Endothelial cell of umbilical vein (primary cell): ENCODE measurements around the gene EIF2B1. TPM values are rescaled to one million over a fixed set of nuclear protein-coding genes. Genes with fewer than 3 reads are reported as not detected.
A peak's percentile ranks its signal among the peaks of the same experiment; 100 is the strongest.

ENCODE experiments used
- BruUV-seq: library from RNA; stranded (reverse); fragments of 400-500 nt; replicated peaks from 2 replicates; lab custom pipeline; 2021; lab: Mats Ljungman, UMichigan
- CTCF ChIA-PET: fragments of 300-600, 350-600 bp; sonication (Branson Sonifier 250); formaldehyde crosslinking; loops from one replicate; lab custom pipeline; 2021; ENCODE audit warnings: antibody characterized with exemption, inconsistent platforms; lab: Charles Lee
- POLR2A ChIA-PET: fragments of 300-600, 350-600 bp; sonication (Branson Sonifier 250); formaldehyde crosslinking; loops from one replicate; lab custom pipeline; 2021; ENCODE audit warnings: antibody characterized with exemption, inconsistent platforms; lab: Charles Lee
- DNase-seq: peaks from one replicate; pipeline ENCODE4 v3.0.0-alpha.2; 2011; ENCODE audit warnings: low read depth, low spot score
- FAIRE-seq: peaks from 2 replicates; lab custom pipeline; 2011; peaks lifted over from hg19 to GRCh38; lab: Jason Lieb, UNC
- H2AFZ ChIP-seq: 2 replicates; pipeline ENCODE4 v1.6.0; 2012; ENCODE audit warnings: low read depth, low read length, control low read depth, inconsistent platforms
- H3K27ac ChIP-seq: 2 replicates; pipeline ENCODE4 v1.5.1; 2011; ENCODE audit warnings: low read depth, mild to moderate bottlenecking, control low read depth, low read length, moderate library complexity; ENCODE audit not compliant: insufficient read depth
- H3K27me3 ChIP-seq, 2 experiments: 2 replicates each; pipeline versions ENCODE4 v1.6.0 to v1.6.1; 2011; ENCODE audit warnings: low read length in 2 of 2, mixed read lengths in 1 of 2; ENCODE audit not compliant: control insufficient read depth in 2 of 2, insufficient read depth in 2 of 2
- H3K36me3 ChIP-seq, 2 experiments: 2 replicates in 1 of 2; 3 replicates in 1 of 2; pipeline ENCODE4 v1.5.1; 2011; ENCODE audit warnings: low read length in 2 of 2, mild to moderate bottlenecking in 1 of 2, moderate library complexity in 1 of 2; ENCODE audit not compliant: control insufficient read depth in 2 of 2, insufficient read depth in 2 of 2; ENCODE audit errors: extremely low read depth in 1 of 2
- H3K4me1 ChIP-seq: 3 replicates; pipeline ENCODE4 v1.5.1; 2011; ENCODE audit warnings: mild to moderate bottlenecking, low read length; ENCODE audit not compliant: control insufficient read depth, insufficient read depth; ENCODE audit errors: extremely low read depth
- H3K4me2 ChIP-seq: 2 replicates; pipeline ENCODE4 v1.6.1; 2011; ENCODE audit warnings: low read length, control low read depth, mixed read lengths; ENCODE audit not compliant: insufficient read depth
- H3K4me3 ChIP-seq, 3 experiments: fragments of 200-600 bp in 1 of 3; sonication (generic), shearing (Covaris generic) in 1 of 3; replicated peaks in 1 of 3; 2 replicates each; pipeline ENCODE4 v1.5.1; 2011 to 2016; ENCODE audit warnings: control low read depth in 3 of 3, low read length in 3 of 3, mild to moderate bottlenecking in 2 of 3, inconsistent platforms in 1 of 3, low read depth in 1 of 3, moderate library complexity in 1 of 3; ENCODE audit not compliant: insufficient read depth in 1 of 3
- H3K79me2 ChIP-seq: 2 replicates; pipeline ENCODE4 v1.6.0; 2012; ENCODE audit warnings: low read length, inconsistent platforms; ENCODE audit not compliant: control insufficient read depth, insufficient read depth
- H3K9ac ChIP-seq: replicated peaks from 2 replicates; pipeline ENCODE3; 2011; ENCODE audit warnings: low read length, control low read depth; ENCODE audit not compliant: insufficient read depth; ENCODE audit errors: extremely low read depth
- H3K9me1 ChIP-seq: replicated peaks from 3 replicates; pipeline ENCODE4 v1.6.0; 2011; ENCODE audit warnings: mild to moderate bottlenecking, low read length; ENCODE audit not compliant: control insufficient read depth, insufficient read depth; ENCODE audit errors: extremely low read depth
- H3K9me3 ChIP-seq: replicated peaks from 2 replicates; pipeline ENCODE4 v1.5.1; 2012; ENCODE audit warnings: low read length, inconsistent platforms; ENCODE audit not compliant: control insufficient read depth, insufficient read depth
- H4K20me1 ChIP-seq: replicated peaks from 2 replicates; pipeline ENCODE3; 2011; ENCODE audit warnings: mild to moderate bottlenecking, low read length; ENCODE audit not compliant: control insufficient read depth, insufficient read depth; ENCODE audit errors: extremely low read depth
- EZH2 ChIP-seq: IDR thresholded peaks from 2 replicates; pipeline ENCODE4 v1.6.1; 2012; ENCODE audit warnings: borderline replicate concordance, low read depth, mild to moderate bottlenecking, moderate library complexity, low read length, inconsistent platforms; ENCODE audit not compliant: severe bottlenecking
- FOS ChIP-seq: IDR thresholded peaks from 2 replicates; pipeline ENCODE4 v1.6.1; 2011; ENCODE audit warnings: mild to moderate bottlenecking, low read length, moderate library complexity, borderline replicate concordance; ENCODE audit not compliant: insufficient read depth
- GATA2 ChIP-seq: IDR thresholded peaks from 2 replicates; pipeline ENCODE4 v1.7.0; 2011; ENCODE audit warnings: low read depth, mild to moderate bottlenecking, moderate library complexity, mixed read lengths, low read length; ENCODE audit not compliant: insufficient read length, insufficient read depth
- JUN ChIP-seq: IDR thresholded peaks from 2 replicates; pipeline ENCODE4 v1.6.1; 2011; ENCODE audit warnings: borderline replicate concordance, low read depth; ENCODE audit not compliant: insufficient read length, insufficient read depth
- MYC ChIP-seq: IDR thresholded peaks from one replicate; pipeline ENCODE4 v1.6.1; 2011; ENCODE audit warnings: mild to moderate bottlenecking, low read depth, low read length
- POLR2A ChIP-seq: IDR thresholded peaks from 2 replicates; pipeline ENCODE4 v1.6.1; 2012; ENCODE audit warnings: low read depth, mild to moderate bottlenecking, control low read depth, low read length
- POLR2AphosphoS5 ChIP-seq: IDR thresholded peaks from 2 replicates; pipeline ENCODE4 v1.6.1; 2012; ENCODE audit warnings: low read depth, mild to moderate bottlenecking, control low read depth, low read length, moderate library complexity; ENCODE audit not compliant: insufficient read depth
- dilution Hi-C: fragments of 300-500 bp; cut with MboI; formaldehyde crosslinking; loops from one replicate; pipeline ENCODE4 v1.15.0; 2019; ENCODE audit warnings: low sequenced_read_pairs; ENCODE audit not compliant: extremely low pct_ligation_motif_present
- intact Hi-C: fragments of 100-400 bp; cut with micrococcal nuclease; formaldehyde crosslinking; loops from one replicate; pipeline ENCODE4 v1.10.0; 2022
- polyA plus RNA-seq, 4 experiments: library from polyadenylated mRNA; depleted of rRNA in 3 of 4; stranded (reverse) in 3 of 4; unstranded in 1 of 4; fragments of >200 nt; gene quantifications; 2 replicates each; pipeline versions ENCODE4 v1.2.1 to v1.2.3, GENCODE V29; 2011 to 2012; ENCODE audit warnings: missing spikeins in 1 of 4
- total RNA-seq: library from RNA; stranded (reverse); gene quantifications from 2 replicates; pipeline ENCODE4 v1.2.3, GENCODE V29; 2021
- TF ChIP-seq, protein P1 (sequence below), 2 donors: IDR thresholded peaks; 1 replicate in 1 of 2; 2 replicates in 1 of 2; pipeline ENCODE4 v1.5.1; 2011; ENCODE audit warnings: low read length in 2 of 2, mild to moderate bottlenecking in 2 of 2, moderate library complexity in 2 of 2, control low read depth in 1 of 2, inconsistent platforms in 1 of 2, low read depth in 1 of 2; ENCODE audit not compliant: insufficient read depth in 1 of 2; ENCODE audit errors: extremely low read depth in 1 of 2
- TF ChIP-seq, protein P2 (sequence below): IDR thresholded peaks from 2 replicates; pipeline ENCODE4 v1.6.1; 2011; ENCODE audit not compliant: insufficient read depth, insufficient read length

Gene EIF2B1
- total and polyA plus RNA-seq, 2 donors (not counting 3 experiments of a cell fraction or from before 2014, with no cell fraction given): 32.6 to 61.8 TPM

DNA sequence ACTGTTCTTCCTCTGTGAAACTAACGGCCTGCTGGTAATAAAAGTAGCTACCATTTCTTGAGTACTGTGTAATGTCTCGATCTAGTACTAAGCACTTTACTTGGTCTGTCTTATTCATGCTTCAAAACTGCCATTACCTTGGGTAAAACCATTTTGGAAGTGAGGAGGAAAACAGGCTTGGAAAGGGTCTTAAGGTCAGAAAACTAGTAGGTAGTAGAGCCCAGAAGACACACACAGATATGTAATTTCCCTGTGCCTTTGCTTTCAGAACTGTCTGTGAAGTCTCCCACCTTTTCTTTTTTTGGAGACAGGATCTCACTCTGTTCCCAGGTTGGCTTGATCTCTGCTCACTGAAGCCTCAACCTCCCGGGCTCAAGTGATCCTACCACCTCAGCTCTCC, 35.0 kb downstream of the EIF2B1 start:
- no peak for DNase-seq
- no peaks in the 10 kb centered on the region for H3K9me3 ChIP-seq
- intact Hi-C loops: no loop called here
- TF ChIP-seq, protein P1, sequence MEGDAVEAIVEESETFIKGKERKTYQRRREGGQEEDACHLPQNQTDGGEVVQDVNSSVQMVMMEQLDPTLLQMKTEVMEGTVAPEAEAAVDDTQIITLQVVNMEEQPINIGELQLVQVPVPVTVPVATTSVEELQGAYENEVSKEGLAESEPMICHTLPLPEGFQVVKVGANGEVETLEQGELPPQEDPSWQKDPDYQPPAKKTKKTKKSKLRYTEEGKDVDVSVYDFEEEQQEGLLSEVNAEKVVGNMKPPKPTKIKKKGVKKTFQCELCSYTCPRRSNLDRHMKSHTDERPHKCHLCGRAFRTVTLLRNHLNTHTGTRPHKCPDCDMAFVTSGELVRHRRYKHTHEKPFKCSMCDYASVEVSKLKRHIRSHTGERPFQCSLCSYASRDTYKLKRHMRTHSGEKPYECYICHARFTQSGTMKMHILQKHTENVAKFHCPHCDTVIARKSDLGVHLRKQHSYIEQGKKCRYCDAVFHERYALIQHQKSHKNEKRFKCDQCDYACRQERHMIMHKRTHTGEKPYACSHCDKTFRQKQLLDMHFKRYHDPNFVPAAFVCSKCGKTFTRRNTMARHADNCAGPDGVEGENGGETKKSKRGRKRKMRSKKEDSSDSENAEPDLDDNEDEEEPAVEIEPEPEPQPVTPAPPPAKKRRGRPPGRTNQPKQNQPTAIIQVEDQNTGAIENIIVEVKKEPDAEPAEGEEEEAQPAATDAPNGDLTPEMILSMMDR (IDR thresholded peaks at IDR 0.05; ENCODE audit: extremely low read depth in 1 of 2, insufficient read depth in 1 of 2, low read depth in 1 of 2, low read length in 2 of 2): no peak
- TF ChIP-seq JUN (no peak), GATA2 (no peak), EZH2 (no peak), MYC (no peak), FOS (no peak), POLR2AphosphoS5 (no peak), POLR2A (no peak)
- TF ChIP-seq, protein P2, sequence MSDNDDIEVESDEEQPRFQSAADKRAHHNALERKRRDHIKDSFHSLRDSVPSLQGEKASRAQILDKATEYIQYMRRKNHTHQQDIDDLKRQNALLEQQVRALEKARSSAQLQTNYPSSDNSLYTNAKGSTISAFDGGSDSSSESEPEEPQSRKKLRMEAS: no peak
- H2AFZ ChIP-seq: no peak overlapping the region
- ChIA-PET POLR2A (no interaction called here), CTCF (interaction anchor here (0.6 kb wide), 1 partner anchor 222 kb away, joined by 3 read pairs; no protein-coding TSS in a partner anchor)
- H3K4me2 ChIP-seq: no peak overlapping the region
- H3K36me3 ChIP-seq: peaks cover 8 to 14% of the 10 kb centered on the region in 2 experiments
- peaks cover 40% of the 10 kb centered on the region for H3K79me2 ChIP-seq
- H3K27ac ChIP-seq: no peak overlapping the region
- H3K9ac ChIP-seq: no peak overlapping the region
- BruUV-seq: no TSS peak
- H3K27me3 ChIP-seq: no peaks in the 10 kb centered on the region
- FAIRE-seq: peak; percentile 15
- H3K4me1 ChIP-seq: peaks cover 7% of the 10 kb centered on the region
- H3K9me1 ChIP-seq: no peaks in the 10 kb centered on the region
- no peak overlapping the region for H3K4me3 ChIP-seq
- dilution Hi-C loops: no loop called here
- no peaks in the 10 kb centered on the region for H4K20me1 ChIP-seq
